Mammary microvascular endothelial cell (primary cell): ENCODE measurements around the gene TPP2. TPM values are rescaled to one million over a fixed set of nuclear protein-coding genes. Genes with fewer than 3 reads are reported as not detected.

Source experiments
- total RNA-seq: library from RNA; depleted of rRNA; stranded (reverse); fragments of >200 nt; gene quantifications from 2 replicates; pipeline ENCODE4 v1.2.3, GENCODE V29; 2015

The TPP2 gene
- 47.8 and 49.8 TPM in 2 replicates for total RNA-seq

GRCh38 chr13:102596147-102597028 lies at the start of gene TPP2:
Gene TPP2 (plus strand): TSS chr13:102596986. CDS start chr13:102597039, 53 bp downstream.

GRCh38 chr13:102694937-102695336 lies 98.2 kb downstream of the TPP2 start, which contains the start of gene METTL21C:
Gene METTL21C (minus strand): TSS chr13:102695044. CDS start chr13:102694498, 546 bp downstream.

Other genes with a start within 250 kb of the TPP2 start
- under 0.01 and 0.13 TPM in 2 replicates for gene FGF14, start 194.9 kb upstream of the TPP2 start, total RNA-seq
- not detected in 2 replicates for gene METTL21C, start 98.1 kb downstream of the TPP2 start, total RNA-seq
- gene TEX30, start 176.8 kb downstream of the TPP2 start, total RNA-seq = 35.4 and 38.5 TPM in 2 replicates
- gene POGLUT2, start 202.0 kb downstream of the TPP2 start, total RNA-seq = 18.5 and 20.1 TPM in 2 replicates
- 11.3 and 18.1 TPM in 2 replicates for gene BIVM, start 202.1 kb downstream of the TPP2 start, total RNA-seq
- 29.6 and 34.3 TPM in 2 replicates for gene ERCC5, start 249.0 kb downstream of the TPP2 start, total RNA-seq